NCI-H748 (cell line): Measurements from ENCODE around the gene MTRR.

Experiments
- DNase-seq: peaks from one replicate; lab custom pipeline; 2025; ENCODE audit not compliant: unreplicated experiment; lab: John Stamatoyannopoulos, UW

MTRR gene

GRCh38 chr5:7856855-7857254 lies 12.1 kb upstream of the MTRR start:
- DNase-seq: peak; percentile 85

GRCh38 chr5:7857361-7857760 lies 11.6 kb upstream of the MTRR start:
- DNase-seq: no peak

GRCh38 chr5:7857926-7858632 lies 10.9 kb upstream of the MTRR start:
- no peak for DNase-seq

- DNase-seq: no peak
Measured at GRCh38 chr5:7866196-7866595, 2.8 kb upstream of the MTRR start.

GRCh38 chr5:7867260-7867659 lies 1.7 kb upstream of the MTRR start:
- peak; percentile 36 for DNase-seq

- no peak for DNase-seq
Measured at GRCh38 chr5:7868427-7868772, 548 bp upstream of the MTRR start.

- DNase-seq: peak; percentile 64
Measured at GRCh38 chr5:7869474-7870136, 657 bp downstream of the MTRR start.

- no peak for DNase-seq
Measured at GRCh38 chr5:7871653-7872052, 2.7 kb downstream of the MTRR start.

GRCh38 chr5:7872517-7873130 lies 3.7 kb downstream of the MTRR start:
- DNase-seq: no peak

- no peak for DNase-seq
Measured at GRCh38 chr5:7873216-7873615, 4.3 kb downstream of the MTRR start.

GRCh38 chr5:7874639-7875038 lies 5.7 kb downstream of the MTRR start:
- no peak for DNase-seq

GRCh38 chr5:7875151-7875550 lies 6.2 kb downstream of the MTRR start:
- DNase-seq: no peak

- DNase-seq: no peak
Measured at GRCh38 chr5:7876867-7877266, 7.9 kb downstream of the MTRR start.

GRCh38 chr5:7877851-7878250 lies 8.9 kb downstream of the MTRR start:
- DNase-seq: no peak

GRCh38 chr5:7878381-7878873 lies 9.5 kb downstream of the MTRR start:
- DNase-seq: no peak

- DNase-seq: no peak
Measured at GRCh38 chr5:7881091-7881490, 12.1 kb downstream of the MTRR start.

GRCh38 chr5:7881816-7882215 lies 12.9 kb downstream of the MTRR start:
- no peak for DNase-seq

GRCh38 chr5:7882926-7883325 lies 14.0 kb downstream of the MTRR start:
- no peak for DNase-seq

- DNase-seq: no peak
Measured at GRCh38 chr5:7884491-7885267, 15.7 kb downstream of the MTRR start.

- peak; percentile 88 for DNase-seq
Measured at GRCh38 chr5:7886849-7887475, 18.0 kb downstream of the MTRR start.

- no peak for DNase-seq
Measured at GRCh38 chr5:7888901-7889300, 20.0 kb downstream of the MTRR start.
